Epithelial cell of esophagus (primary cell): ENCODE measurements around the gene TRIM33.
"Not testable (repeated sequence)": the region's sequence is repeated elsewhere in the genome, so short reads cannot be mapped to it uniquely, and the experiment has no call there.

Source experiments
- DNase-seq: peaks from one replicate; pipeline ENCODE4 v3.0.0; 2010; ENCODE audit warnings: low read depth
- H3K4me3 ChIP-seq: 2 replicates; pipeline ENCODE4 v1.5.1; 2011; ENCODE audit warnings: mild to moderate bottlenecking, low read length, control low read depth
- TF ChIP-seq, protein P1 (sequence below): IDR thresholded peaks from 2 replicates; pipeline ENCODE4 v1.5.1; 2011; ENCODE audit warnings: low read depth, mild to moderate bottlenecking, low read length, control low read depth, inconsistent platforms; ENCODE audit not compliant: insufficient read depth; ENCODE audit errors: missing control alignments

TRIM33 gene

DNA sequence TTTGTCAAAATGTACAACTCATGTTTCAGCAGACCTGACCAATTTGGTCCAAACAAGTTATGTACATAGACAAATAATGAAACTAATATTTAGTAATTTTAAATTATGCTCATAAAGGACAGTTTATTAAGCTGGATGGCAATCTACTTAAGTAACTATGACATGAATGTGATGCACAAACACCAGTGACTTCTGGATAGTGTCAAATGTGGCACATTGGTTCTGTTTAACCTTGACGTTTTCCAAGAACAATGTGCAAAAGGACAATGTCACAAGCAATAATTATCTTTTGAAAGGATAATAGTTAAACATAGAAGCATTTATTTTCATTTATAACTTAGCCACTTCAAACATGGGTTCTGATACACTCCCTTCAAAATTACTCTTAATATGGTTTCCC lies 80.0 kb downstream of the TRIM33 start:
- no peak for DNase-seq
- no peak overlapping the region for H3K4me3 ChIP-seq
- TF ChIP-seq, protein P1, sequence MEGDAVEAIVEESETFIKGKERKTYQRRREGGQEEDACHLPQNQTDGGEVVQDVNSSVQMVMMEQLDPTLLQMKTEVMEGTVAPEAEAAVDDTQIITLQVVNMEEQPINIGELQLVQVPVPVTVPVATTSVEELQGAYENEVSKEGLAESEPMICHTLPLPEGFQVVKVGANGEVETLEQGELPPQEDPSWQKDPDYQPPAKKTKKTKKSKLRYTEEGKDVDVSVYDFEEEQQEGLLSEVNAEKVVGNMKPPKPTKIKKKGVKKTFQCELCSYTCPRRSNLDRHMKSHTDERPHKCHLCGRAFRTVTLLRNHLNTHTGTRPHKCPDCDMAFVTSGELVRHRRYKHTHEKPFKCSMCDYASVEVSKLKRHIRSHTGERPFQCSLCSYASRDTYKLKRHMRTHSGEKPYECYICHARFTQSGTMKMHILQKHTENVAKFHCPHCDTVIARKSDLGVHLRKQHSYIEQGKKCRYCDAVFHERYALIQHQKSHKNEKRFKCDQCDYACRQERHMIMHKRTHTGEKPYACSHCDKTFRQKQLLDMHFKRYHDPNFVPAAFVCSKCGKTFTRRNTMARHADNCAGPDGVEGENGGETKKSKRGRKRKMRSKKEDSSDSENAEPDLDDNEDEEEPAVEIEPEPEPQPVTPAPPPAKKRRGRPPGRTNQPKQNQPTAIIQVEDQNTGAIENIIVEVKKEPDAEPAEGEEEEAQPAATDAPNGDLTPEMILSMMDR = no peak

DNA sequence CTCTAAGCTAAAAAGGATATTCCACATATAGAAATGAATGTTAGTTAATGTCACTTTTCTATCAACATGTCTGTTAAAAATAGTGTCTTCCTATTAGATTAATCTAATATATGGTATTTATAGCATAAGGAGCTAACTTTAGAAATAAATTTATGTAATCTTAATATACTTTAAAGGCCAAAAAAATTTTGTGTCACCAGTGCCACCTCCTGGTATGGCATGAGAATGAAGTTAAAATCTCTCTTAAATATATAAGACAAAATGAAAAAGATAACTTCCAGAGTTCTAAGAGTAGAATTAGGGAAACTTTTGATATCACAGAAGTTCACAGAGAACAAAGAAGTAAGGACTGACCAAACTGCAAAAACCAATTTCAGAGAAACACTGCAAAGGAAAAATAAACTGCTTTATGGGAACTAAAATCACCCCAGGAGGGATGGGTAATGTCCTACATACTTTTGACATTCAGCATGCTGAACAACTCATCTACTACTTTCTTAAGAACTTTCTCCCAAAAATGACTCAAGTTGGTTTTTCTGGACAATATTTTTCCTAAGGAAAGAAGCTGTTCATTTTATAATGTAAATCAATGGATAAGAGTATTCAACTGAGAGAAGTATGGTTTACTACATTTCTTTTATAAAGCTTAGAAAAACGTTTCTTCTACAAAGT lies 82.8 kb downstream of the TRIM33 start:
- H3K4me3 ChIP-seq = no peak overlapping the region
- DNase-seq = peak; percentile 15
- TF ChIP-seq, protein P1 = peak; percentile 42

DNA sequence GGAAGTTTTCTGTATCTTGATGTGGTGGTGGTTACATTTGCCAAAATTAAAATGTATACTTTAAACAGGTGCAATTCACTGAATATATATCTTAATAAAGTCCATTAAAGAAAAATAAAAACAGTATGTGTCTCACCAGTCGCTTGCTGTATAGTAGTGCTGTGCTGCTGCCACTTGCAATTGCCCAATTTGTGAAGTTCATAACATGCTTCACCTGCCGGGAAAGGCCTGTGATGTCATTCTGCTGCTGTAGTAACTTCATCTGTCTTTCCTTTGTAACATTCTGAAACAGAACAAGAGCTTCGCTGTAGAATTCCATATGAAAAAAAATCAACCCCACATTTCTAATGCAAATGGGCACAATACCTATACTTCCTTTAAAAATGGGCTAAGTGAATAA lies 83.4 kb downstream of the TRIM33 start:
- no peak for DNase-seq
- H3K4me3 ChIP-seq = no peak overlapping the region
- TF ChIP-seq, protein P1 = no peak

DNA sequence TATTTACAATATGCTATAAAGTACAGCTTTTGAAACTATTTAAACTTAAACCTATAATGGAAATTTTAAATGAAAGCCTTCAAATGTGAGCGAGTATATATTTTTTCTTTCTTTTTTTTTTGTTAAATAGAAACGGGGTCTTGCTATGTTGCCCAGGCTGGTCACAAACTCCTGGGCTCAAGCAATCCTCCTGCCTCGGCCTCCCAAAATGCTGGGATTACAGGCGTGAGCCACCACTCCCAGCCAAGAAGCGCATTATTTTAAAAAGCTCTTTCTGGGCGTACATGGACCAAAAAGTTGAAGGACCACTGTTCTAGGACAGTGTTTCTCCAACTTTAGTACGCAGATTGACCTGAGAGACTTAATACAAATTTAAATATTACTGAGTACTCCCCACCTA lies 87.5 kb downstream of the TRIM33 start:
- TF ChIP-seq, protein P1 = no peak
- no peak for DNase-seq
- no peak overlapping the region for H3K4me3 ChIP-seq

DNA sequence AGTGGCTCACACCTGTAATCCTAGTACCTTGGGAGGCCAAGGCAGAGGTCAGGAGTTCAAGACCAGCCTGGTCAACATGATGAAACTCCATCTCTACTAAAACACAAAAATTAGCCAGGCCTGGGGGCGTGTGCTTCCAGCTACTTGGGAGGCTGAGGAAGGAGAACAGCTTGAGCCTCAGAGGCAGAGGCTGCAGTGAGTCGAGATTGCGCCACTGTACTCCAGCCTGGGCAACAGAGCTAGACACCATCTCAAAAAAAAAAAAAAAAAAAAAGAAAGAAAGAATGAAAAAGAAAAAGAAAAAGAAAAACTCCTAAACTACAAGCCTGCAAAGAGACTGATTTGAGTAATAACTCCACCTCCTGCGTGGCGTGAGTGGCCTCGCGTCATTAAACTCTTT lies 92.1 kb downstream of the TRIM33 start:
- not testable (repeated sequence) for H3K4me3 ChIP-seq, DNase-seq

DNA sequence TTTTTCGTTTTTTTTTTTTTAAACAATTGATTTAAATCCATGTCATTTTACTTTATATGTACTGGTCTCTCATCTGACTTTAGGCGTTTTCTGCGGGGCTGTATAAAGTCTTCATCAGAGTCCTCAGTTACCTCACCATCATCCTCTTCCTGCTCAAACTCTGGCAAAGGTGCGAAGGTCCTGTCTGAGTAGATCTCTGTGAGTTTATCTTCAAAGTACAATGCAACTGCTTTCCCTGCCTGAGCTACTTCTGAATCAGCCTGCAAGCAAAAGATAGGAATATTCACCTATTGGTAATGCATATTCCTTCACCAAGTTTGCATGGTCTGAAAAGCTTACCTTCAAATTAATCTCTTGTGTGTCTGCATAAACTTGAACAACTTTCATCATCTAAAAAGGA lies 113.4 kb downstream of the TRIM33 start:
- TF ChIP-seq, protein P1 = no peak
- H3K4me3 ChIP-seq = no peak overlapping the region
- DNase-seq = no peak

DNA sequence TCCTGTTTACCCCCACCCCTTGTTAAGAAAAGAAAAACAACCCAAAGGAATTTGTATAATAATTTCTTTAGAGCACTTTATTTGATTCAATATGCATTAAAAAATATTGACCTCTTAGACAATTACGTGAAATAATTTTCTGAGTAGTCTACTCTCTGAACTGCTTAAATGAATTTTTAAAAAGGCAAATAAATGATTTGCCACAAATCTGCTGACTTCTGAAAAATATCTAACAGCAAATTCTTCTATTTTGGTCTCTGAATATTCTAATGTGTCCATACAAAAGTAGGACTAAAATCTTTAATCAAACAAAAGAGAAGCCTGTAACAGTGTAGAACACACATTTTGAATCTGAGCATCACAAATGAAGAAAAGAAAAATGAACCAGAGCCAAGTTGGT lies 115.1 kb downstream of the TRIM33 start:
- no peak overlapping the region for H3K4me3 ChIP-seq

More for the DNA sequence above, 115.1 kb downstream of the TRIM33 start:
- TF ChIP-seq, protein P1 = no peak
- DNase-seq = no peak
